Bone marrow (tissue), 2 donors: ENCODE data around the gene SLA2.
"Not testable (repeated sequence)": the region's sequence is repeated elsewhere in the genome, so short reads cannot be mapped to it uniquely, and the experiment has no call there.

Experiments used
- DNase-seq, 2 donors: peaks; one replicate each; lab custom pipeline; 2025; lab: John Stamatoyannopoulos, UW

SLA2 gene

GRCh38 chr20:36573798-36574365 lies 72.1 kb downstream of the SLA2 start:
- DNase-seq, result peak; percentile 22 to 34

GRCh38 chr20:36573103-36573797 lies 72.7 kb downstream of the SLA2 start, which contains the start of gene TGIF2:
TSS of gene TGIF2 (plus strand) at chr20:36573597. CDS start at chr20:36578775, 5,178 bp downstream.
- peak; percentile 53 to 77 for DNase-seq

DNA sequence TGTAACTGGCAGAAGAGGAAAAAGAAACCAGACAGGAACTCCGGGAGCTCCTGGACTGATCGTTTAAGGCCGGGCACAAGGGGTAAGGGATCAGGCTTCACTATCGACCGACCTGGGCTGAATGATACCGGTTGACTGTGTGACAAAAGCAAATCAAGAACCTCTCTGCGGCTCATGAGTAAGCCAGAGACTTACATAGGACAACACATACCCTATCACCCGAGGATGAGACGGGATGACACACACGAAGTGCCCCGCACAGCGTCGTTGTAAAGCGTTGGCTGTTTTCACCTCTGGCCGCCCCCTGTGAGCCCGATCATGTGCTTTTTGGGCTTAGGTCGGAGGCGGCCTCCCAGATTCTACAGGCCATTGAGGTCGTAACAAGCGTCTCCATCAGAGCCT lies 73.3 kb downstream of the SLA2 start:
- DNase-seq, result no peak

DNA sequence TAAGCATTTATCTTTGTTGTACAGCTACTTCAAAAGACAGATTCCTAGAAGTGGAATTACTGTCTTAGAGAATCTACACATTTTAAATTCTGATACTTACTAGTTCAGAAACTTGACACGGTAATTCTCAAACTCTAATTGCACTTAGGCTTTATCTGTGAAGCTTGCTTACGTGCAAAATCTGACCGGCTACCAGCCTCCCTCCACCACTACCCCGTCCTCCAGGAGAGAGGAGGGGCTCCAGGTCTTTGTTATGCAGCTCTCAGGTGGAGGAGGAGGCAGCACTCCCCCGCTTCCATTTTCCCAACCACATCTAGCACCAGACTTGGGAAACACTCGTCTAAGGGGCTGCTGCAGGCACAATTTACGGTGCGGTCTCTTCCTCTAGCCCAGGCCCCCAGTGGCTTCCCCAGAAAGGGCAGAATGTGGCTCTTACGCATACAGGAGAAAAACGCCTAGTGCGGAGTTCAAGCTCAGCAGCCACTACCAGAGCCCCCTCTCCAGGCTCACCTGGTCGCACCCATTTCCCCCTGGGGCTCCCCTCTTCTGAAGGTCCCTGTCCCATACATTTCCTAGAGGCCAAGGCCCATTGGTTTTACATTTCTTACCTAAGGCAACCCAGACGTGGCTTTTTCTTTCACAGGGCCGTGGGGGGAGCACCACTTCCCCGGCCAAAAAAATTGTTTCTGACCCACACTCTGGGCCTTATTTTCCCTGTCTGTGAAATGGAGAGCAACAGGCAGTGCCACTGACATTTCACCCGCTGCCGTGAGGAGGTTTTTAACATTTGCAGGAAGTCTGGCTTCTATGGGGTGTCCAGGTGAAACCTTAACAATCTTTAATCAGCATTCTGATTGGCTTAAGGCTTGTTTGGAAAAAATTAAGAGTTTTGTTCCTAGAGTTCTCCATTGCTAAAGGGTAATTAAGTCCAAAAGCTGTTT lies 74.2 kb downstream of the SLA2 start:
- DNase-seq, result no peak

GRCh38 chr20:36569847-36570429 lies 76.1 kb downstream of the SLA2 start:
- no peak for DNase-seq

DNA sequence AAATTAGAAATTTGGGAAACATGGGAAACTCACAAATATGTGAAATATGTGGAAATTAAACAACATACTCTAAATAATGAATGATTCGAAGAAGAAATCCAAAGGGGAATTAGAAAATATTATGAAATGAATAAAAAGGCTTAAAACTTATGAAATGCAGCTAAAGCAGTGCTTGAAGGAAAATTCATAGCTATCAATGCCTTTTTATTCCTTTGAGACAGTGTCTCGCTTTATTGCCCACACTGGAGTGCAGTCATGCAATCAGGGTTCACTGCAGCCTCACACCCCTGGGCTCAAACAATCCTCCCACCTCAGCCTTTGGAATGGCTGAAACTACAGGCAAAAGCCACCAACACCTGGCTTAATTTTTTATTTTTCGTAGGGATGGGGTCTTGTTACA lies 80.5 kb downstream of the SLA2 start:
- DNase-seq, result no peak

- DNase-seq, result not testable (repeated sequence)
Observed at GRCh38 chr20:36564726-36565121, 81.3 kb downstream of the SLA2 start.

- not testable (repeated sequence) for DNase-seq
Observed at GRCh38 chr20:36564078-36564725, 81.8 kb downstream of the SLA2 start.

- DNase-seq, result no peak
Observed at GRCh38 chr20:36563374-36563773, 82.6 kb downstream of the SLA2 start.

GRCh38 chr20:36562724-36563123 lies 83.3 kb downstream of the SLA2 start:
- no peak for DNase-seq
